ENCODE results near the gene MTHFSD.

Gene MTHFSD

GRCh38 chr16:86581458-86581857 lies 26.4 kb upstream of the MTHFSD start:
- DNase-seq, result no peak

- DNase-seq, result no peak
Observed at GRCh38 chr16:86580791-86581170, 25.7 kb upstream of the MTHFSD start.

- no peak for DNase-seq
Observed at GRCh38 chr16:86580063-86580790, 25.2 kb upstream of the MTHFSD start.

- DNase-seq, result no peak
Observed at GRCh38 chr16:86579268-86580062, 24.4 kb upstream of the MTHFSD start.

- no peak for DNase-seq
Observed at GRCh38 chr16:86578611-86579267, 23.7 kb upstream of the MTHFSD start.

- no peak for DNase-seq
Observed at GRCh38 chr16:86578061-86578599, 23.1 kb upstream of the MTHFSD start, which contains the start of gene FOXL1. TSS of gene FOXL1 (plus strand) at chr16:86578549. CDS start at chr16:86578724, 175 bp downstream.

GRCh38 chr16:86577314-86577971 lies 22.4 kb upstream of the MTHFSD start:
- no peak for DNase-seq

- no peak for DNase-seq
Observed at GRCh38 chr16:86576591-86577313, 21.7 kb upstream of the MTHFSD start.

- peak; percentile 43 for DNase-seq
Observed at GRCh38 chr16:86575754-86576557, 20.9 kb upstream of the MTHFSD start.

GRCh38 chr16:86575095-86575685 lies 20.2 kb upstream of the MTHFSD start:
- no peak for DNase-seq

GRCh38 chr16:86574646-86575045 lies 19.6 kb upstream of the MTHFSD start:
- no peak for DNase-seq

GRCh38 chr16:86573646-86574508 lies 18.8 kb upstream of the MTHFSD start:
- DNase-seq, result no peak

- DNase-seq, result no peak
Observed at GRCh38 chr16:86573215-86573614, 18.2 kb upstream of the MTHFSD start.

- no peak for DNase-seq
Observed at GRCh38 chr16:86572606-86573005, 17.6 kb upstream of the MTHFSD start.

- no peak for DNase-seq
Observed at GRCh38 chr16:86572041-86572521, 17.0 kb upstream of the MTHFSD start.

GRCh38 chr16:86571530-86571915 lies 16.5 kb upstream of the MTHFSD start:
- no peak for DNase-seq

GRCh38 chr16:86570558-86571529 lies 15.8 kb upstream of the MTHFSD start:
- no peak for DNase-seq

- DNase-seq, result no peak
Observed at GRCh38 chr16:86569701-86570447, 14.8 kb upstream of the MTHFSD start.
